ENCODE data around the gene HMGB3. TPM values are rescaled to one million over a fixed set of nuclear protein-coding genes. Genes with fewer than 3 reads are reported as not detected.

The HMGB3 gene
- total RNA-seq, 1 experiment from 2014 or later = 95.0 TPM

DNA sequence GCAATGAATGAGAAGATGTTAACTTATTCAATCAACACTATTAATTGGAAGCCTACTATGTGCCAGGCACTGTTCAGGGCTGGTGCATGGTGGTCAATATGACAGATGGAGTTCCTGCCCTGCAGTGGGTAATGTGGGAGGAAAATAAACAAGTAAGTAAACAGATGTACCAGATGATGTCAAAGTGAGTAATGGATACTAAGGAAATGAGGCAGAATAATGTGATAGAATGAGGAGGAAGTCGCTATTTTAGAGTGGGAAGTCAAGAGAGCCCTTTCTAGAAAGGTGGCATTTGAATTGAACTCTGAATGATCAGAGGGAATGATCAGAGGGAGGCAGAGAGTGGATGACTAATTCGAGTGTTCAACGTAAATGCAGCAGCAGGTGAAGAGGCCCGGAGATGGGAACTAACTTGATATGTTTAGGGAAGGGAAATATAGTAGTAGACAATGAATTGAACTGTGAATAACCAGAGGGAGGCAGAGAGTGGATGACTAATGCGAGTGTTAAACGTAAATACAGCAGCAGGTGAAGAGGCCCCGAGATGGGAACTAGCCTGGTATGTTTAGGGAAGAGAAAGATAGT, 48.3 kb downstream of the HMGB3 start:
- no peaks in the 10 kb centered on the region for H4K20me1 ChIP-seq (ENCODE audit: low read length)
- no TSS peak for BruUV-seq (replicated peaks)
- peak overlapping the region; percentile 31 for H3K4me2 ChIP-seq (ENCODE audit: low read length)
- H3K27ac ChIP-seq (ENCODE audit: low read length) = peak overlapping the region; percentile 61
- no peaks in the 10 kb centered on the region for H3K9me3 ChIP-seq (ENCODE audit: low read length)
- no peaks in the 10 kb centered on the region for H3K9me2 ChIP-seq (replicated peaks; ENCODE audit: low read length)
- ChIA-PET POLR2A (ENCODE audit: unreplicated experiment) (no interaction called here), CTCF (no interaction called here)
- H3F3A ChIP-seq (ENCODE audit: low read length, unreplicated experiment) = no peaks in the 10 kb centered on the region
- DNase-seq = peak; percentile 54
- TF ChIP-seq EZH2phosphoT487 (IDR thresholded peaks at IDR 0.05; ENCODE audit: borderline replicate concordance, low read length) (no peak), EZH2 (IDR thresholded peaks at IDR 0.05; ENCODE audit: low read length, unreplicated experiment) (no peak)
- TF ChIP-seq, protein P1, sequence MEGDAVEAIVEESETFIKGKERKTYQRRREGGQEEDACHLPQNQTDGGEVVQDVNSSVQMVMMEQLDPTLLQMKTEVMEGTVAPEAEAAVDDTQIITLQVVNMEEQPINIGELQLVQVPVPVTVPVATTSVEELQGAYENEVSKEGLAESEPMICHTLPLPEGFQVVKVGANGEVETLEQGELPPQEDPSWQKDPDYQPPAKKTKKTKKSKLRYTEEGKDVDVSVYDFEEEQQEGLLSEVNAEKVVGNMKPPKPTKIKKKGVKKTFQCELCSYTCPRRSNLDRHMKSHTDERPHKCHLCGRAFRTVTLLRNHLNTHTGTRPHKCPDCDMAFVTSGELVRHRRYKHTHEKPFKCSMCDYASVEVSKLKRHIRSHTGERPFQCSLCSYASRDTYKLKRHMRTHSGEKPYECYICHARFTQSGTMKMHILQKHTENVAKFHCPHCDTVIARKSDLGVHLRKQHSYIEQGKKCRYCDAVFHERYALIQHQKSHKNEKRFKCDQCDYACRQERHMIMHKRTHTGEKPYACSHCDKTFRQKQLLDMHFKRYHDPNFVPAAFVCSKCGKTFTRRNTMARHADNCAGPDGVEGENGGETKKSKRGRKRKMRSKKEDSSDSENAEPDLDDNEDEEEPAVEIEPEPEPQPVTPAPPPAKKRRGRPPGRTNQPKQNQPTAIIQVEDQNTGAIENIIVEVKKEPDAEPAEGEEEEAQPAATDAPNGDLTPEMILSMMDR (conservative IDR thresholded peaks at IDR 0.05; ENCODE audit: low read depth, low read length) = no peak
- no peak overlapping the region for H2AFZ ChIP-seq (ENCODE audit: low read length)
- H3K27me3 ChIP-seq (ENCODE audit: low read length) = peaks cover 15% of the 10 kb centered on the region
- no peaks in the 10 kb centered on the region for H3K79me2 ChIP-seq (ENCODE audit: low read length)
- peak; percentile 64 for ATAC-seq
- H3K4me3 ChIP-seq (ENCODE audit: low read length) = no peak overlapping the region
- no peak overlapping the region for H3K9ac ChIP-seq (ENCODE audit: low read length)
- no peaks in the 10 kb centered on the region for H3K36me3 ChIP-seq (ENCODE audit: low read depth, low read length)
- peaks cover 15% of the 10 kb centered on the region for H3K4me1 ChIP-seq (ENCODE audit: insufficient read depth, low read length)
- intact Hi-C loops (cut with micrococcal nuclease) = no loop called here

GRCh38 chrX:151039351-151039750, 56.2 kb downstream of the HMGB3 start:
- Histone ChIP-seq H3K4me3 (ENCODE audit: low read length) (no peak overlapping the region), H3K27ac (ENCODE audit: low read length) (no peak overlapping the region), H3K9me2 (replicated peaks; ENCODE audit: low read length) (no peaks in the 10 kb centered on the region), H3K4me2 (ENCODE audit: low read length) (no peak overlapping the region), H3K9ac (ENCODE audit: low read length) (no peak overlapping the region), H3K36me3 (ENCODE audit: low read depth, low read length) (no peaks in the 10 kb centered on the region), H3K9me3 (ENCODE audit: low read length) (no peaks in the 10 kb centered on the region), H3K27me3 (ENCODE audit: low read length) (peaks cover 22% of the 10 kb centered on the region), H3F3A (ENCODE audit: low read length, unreplicated experiment) (no peaks in the 10 kb centered on the region), H4K20me1 (ENCODE audit: low read length) (no peaks in the 10 kb centered on the region), H3K79me2 (ENCODE audit: low read length) (no peaks in the 10 kb centered on the region), H3K4me1 (ENCODE audit: insufficient read depth, low read length) (no peaks in the 10 kb centered on the region), H2AFZ (ENCODE audit: low read length) (no peak overlapping the region)
- intact Hi-C loops (cut with micrococcal nuclease) = no loop called here
- ATAC-seq (no peak), DNase-seq (no peak)
- CTCF ChIA-PET = no interaction called here
- POLR2A ChIA-PET (ENCODE audit: unreplicated experiment) = interaction anchor here (0.6 kb wide), 1 partner anchor 8 kb away, joined by 3 read pairs; no protein-coding TSS in a partner anchor
- TF ChIP-seq, protein P1 (conservative IDR thresholded peaks at IDR 0.05; ENCODE audit: low read depth, low read length) = no peak
- TF ChIP-seq EZH2phosphoT487 (IDR thresholded peaks at IDR 0.05; ENCODE audit: borderline replicate concordance, low read length) = no peak
- no peak for TF ChIP-seq EZH2 (IDR thresholded peaks at IDR 0.05; ENCODE audit: low read length, unreplicated experiment)
- BruUV-seq (replicated peaks) = no TSS peak

Other genes starting within 250 kb of the HMGB3 start
- gene CD99L2, start 84.7 kb upstream of the HMGB3 start, total RNA-seq (2014; rRNA removed) = 9.4 and 10.9 TPM in 2 replicates
- gene GPR50, start 193.2 kb downstream of the HMGB3 start, total RNA-seq (2014; rRNA removed) = not detected in 2 replicates

All from PC-3 (cell line).